ENCODE data around the gene TOB1.
A peak's percentile ranks its signal among the peaks of the same experiment; 100 is the strongest.
"Not testable (repeated sequence)": the region's sequence is repeated elsewhere in the genome, so short reads cannot be mapped to it uniquely, and the experiment has no call there.

The TOB1 gene

DNA sequence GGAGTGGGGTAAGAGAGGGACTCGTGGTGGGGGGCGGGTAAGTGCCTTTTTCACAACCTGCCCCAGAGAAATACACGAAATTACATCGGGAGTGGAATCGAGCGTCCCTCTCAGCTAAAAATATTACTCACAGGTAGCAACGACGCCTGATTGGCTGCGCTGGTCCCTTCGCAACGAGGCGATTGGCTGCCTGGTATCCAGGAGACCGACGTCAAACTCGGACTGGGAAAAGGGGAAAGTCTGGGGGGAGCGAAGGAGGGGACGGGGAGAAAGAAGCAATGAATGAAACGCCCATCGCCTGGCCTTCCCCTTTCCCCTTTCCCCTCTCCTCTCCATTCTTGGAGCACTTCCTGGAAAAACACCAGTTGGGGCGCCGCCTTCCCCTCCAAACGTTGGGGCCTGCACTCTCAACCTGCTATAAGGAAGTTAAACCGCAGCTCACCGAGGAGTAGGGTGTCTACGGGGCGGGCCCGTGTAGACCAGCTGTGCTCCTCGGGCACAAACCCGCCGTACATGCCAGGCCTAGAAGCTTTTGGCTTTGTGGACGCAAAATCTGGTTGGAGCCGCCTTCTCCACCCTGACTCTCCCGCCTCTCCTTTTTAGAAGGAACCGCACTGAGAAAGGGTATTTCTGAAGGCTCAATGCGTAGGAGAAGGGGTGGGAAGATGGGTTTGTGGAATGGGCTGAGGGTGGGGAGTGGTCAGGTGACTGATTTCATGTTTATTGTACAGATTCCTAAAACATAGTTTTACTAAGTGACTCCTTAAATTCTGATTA is 1.4 kb upstream of the TOB1 start:
- peak; percentile 65 to 91 (median 76) for DNase-seq

GRCh38 chr17:50866950-50867362 is 802 bp upstream of the TOB1 start:
- peak; percentile 31 to 76 (median 55) for DNase-seq

DNA sequence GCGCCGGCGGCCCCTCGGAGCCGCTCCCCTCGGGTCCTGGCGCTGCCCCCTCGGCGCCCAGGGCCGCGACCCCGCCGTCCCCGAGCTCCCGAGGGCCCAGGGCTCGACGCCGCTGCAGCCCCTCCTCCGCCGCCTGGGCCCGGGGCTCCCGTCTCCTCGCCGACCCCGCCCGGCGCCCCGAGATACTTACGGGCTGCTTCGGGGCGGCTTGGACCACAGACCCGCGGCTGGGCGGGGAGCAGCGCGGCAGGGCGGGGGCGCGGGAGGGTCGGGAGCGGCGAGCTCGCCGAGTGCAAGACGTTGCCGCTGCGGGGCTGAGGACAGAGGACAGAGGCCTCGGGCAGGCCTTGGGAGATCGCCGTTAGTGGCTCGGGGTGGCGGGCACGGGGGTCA is 290 bp downstream of the TOB1 start:
- no peak for DNase-seq

DNA sequence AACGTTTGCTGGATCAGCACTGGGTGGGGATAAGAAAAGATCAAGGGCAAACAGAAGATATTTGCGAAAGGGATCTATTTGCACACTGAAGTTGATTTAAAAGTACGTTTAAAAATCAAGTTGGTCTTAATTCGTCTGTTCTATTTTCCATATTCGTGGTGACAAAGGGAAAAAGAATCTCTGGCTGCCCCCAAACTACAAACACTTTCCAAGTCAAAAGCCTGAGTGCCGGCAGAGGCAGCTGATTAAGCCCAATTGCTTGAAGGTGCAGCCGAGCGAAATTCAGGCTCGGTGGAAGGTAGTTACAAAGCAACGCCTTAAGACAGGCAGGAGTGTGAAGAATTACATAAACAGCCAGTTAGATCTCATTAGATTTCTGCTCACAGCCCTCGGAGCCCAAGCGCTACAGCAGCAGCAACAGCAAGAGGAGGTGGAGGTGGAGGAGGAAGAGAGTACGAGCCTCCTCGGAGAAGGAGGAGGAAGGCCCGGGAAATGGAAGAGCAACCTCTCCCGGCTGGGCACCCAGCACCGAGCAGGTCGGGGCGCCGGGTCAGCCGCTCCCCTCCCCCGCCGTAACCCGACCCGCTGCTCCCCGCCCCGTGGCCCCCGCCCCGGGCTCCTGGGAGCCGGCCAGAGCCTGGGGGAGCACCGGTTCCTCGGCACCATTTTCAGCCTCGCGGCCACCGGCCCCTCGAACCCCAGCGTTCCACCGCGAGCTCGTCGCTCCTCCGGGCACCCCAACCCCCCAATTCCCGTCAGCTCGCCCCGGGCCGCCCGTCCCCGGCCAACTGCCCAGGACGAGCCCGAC is 890 bp downstream of the TOB1 start:
- peak in 3 of 5 donors; percentile 45 to 65 (median 48) for DNase-seq

GRCh38 chr17:50864747-50865059 is 1.5 kb downstream of the TOB1 start:
- DNase-seq, result no peak

DNA sequence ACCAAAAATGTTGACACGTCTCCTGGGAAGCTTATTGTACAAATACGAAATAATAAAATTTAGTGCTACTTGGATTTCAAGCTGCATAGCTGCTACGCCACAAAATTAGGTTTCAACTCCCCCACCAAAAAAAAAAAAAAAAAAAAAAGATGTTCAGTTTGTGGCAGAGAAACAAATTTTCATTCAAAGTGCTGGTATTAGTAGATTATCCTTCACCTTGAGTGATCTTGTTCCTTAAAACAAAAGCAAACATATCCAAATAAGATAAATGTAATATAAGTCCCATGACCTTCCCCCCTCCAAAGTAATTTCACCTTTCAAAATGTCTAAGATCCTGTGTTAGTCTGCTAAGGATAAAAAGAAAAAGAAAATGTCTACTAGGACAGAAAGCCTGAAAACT is 2.2 kb downstream of the TOB1 start:
- no peak for DNase-seq

DNA sequence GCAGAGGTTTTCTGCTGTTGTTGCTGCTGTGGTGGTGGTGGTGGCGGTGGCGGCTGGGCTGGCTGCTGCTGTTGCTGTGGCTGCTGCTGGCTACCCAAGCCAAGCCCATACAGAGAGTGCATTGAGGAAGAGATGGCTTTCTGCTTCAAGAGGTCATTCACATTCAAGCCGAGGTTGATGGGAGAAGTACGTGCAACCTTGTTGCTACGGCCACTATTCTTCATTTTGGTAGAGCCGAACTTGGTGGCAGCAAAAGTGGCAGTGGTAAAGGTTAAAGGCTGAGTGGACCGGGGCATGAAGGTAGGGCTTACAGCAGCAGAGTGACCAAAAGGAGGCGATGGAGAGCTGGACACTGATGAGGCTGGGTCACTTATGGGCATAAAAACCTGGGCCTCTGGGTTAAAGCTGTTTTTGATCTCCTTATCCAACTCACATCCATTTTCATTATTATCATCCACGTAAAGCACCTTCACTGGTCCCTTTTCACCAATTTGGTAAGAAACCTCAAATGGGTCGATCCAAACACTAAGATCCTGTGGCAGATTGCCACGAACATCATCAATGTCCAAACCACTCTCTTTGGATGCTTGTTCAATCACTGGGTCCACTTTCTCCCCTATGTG is 2.8 kb downstream of the TOB1 start:
- peak in 3 of 5 donors; percentile 16 to 52 (median 19) for DNase-seq

- no peak for DNase-seq
Observed at GRCh38 chr17:50861822-50862528, 4.2 kb downstream of the TOB1 start.

DNA sequence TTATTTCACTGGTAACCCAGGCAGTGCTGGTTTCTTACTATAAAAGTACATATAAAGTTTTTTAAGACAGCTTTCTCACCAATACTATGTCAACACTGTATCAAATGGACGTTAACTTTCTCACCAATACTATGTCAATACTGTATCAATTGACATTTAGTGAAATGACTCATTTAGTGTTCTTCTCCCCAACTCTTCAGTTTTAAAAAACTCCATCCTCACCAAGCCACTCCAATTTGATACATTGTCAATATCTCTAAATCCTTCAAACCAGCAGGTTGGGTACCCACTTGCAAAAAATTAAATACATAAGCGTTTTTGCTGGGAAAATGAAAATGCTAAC is 4.8 kb downstream of the TOB1 start:
- no peak for DNase-seq

GRCh38 chr17:50859727-50860126 is 6.4 kb downstream of the TOB1 start:
- not testable (repeated sequence) for DNase-seq

DNA sequence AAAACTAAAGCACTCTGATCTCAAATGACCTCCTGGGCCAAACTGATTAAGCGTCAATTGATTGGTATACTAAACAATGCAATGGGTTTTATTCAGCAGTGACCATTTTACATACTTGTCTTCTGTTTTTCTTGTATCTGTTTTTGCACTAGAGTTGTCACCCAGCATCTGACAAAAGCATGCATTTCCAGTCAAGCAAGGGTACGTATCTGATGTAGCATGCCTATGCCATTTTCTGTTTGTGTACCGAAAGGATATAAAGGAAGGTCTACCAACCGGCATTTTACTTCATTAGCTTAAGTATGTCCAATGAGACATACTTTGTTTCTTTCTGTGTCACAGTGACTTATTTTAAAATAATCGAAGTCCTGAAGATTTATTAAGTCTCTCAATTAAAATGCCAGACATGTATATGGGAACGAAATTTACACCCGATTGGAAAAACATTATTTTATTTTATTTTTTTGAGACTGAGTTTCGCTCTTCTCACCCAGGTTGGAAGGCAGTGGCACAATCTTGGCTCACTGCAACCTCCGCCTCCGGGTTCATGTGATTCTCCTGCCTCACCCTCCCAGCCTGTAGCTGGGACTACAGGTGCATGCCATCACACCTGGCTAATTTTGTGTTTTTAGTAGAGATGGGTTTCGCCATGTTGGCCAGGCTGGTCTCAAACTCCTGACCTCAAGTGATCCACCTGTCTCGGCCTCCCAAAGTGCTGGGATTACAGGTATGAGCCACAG is 7.5 kb downstream of the TOB1 start:
- DNase-seq, result no peak

- no peak for DNase-seq
Observed at GRCh38 chr17:50856431-50856830, 9.7 kb downstream of the TOB1 start.

GRCh38 chr17:50855708-50856330 is 10.3 kb downstream of the TOB1 start:
- DNase-seq, result no peak

DNA sequence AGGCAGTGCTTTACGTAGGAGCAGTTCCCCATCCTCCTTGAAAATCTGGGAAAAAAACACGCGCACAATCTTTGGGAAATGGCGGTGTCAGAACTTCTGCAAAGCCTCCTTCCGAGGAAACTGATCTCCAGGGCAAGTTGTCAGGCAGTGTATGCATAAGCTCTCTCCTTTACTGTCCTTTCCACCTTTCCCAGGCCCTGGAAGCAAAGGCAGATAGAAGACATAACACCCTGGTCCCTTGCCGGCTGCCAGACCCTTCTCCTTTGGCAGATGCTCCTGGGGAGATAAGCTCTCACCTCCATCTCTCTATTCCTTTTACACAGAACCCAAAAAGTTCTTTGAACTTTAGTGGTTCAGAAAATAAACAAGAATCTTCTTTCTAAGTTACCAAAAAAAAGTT is 12.4 kb downstream of the TOB1 start:
- no peak for DNase-seq

DNA sequence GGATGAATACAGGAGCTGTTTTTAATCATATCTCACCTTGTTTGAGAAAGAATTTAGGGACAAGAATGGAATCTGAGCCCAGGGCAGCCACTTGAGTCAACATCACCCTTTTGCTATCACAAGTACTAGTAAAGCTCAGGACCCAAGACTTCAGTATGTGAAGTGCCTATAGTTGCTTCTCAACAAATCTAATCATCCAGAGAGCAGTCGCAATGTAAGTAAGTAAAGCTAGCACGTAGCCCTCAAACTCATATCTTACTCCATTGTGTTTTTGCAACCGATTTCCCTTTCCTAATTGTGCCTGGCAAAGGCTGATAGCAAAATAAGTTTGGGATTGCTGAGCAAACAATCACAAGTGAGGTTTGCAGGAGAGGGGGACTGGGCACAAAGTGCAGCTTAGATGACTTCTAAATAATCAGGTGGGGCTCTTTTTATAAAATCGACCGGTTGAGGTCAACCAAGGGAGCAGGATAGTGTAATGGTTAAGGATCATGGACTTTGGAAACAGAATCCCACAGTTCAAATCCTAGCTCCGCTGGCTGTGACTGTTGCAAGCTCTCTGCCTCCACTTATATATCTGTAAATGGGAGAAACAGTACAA is 13.0 kb downstream of the TOB1 start:
- no peak for DNase-seq

DNA sequence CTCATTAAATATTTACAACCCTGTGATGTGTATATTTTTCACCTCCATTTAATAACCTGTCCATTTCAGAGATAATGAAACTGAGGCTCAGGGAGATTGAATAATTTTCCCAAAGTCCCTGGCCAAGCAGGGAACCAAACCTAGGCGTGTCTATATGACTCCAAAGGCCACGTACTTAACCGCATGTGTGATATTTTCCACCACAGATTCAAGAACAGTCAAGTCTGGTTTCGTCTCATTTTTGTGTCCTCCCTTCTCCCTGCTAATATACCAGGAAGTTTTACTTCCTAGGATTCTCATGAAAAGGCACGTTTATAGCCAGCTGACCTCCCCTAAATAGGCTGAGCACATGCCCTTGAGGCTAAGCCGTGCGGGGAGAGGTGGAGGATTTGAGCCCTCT is 15.5 kb downstream of the TOB1 start:
- no peak for DNase-seq

GRCh38 chr17:50848711-50849110 is 17.4 kb downstream of the TOB1 start:
- DNase-seq, result no peak

- no peak for DNase-seq
Observed at GRCh38 chr17:50848039-50848438, 18.1 kb downstream of the TOB1 start.

DNA sequence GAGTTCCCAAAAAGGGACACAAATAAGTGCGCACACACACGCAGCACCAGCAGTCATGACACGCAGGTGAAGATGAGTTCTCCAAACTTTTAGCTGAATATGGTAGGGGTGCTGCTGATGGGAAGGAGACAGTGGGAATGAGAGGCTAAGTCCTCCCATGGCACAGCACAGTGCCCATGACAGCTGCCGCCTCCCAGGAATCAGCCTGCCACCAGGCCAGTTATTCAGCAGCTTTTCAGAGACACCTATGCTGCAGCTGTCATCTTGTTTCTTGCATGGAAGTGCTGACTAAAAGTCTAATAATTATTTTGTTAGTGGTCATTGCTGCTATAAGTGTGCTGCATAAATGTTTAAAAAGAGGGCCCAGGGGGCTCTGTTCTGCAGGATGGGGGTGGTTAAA is 18.6 kb downstream of the TOB1 start:
- DNase-seq, result no peak

DNA sequence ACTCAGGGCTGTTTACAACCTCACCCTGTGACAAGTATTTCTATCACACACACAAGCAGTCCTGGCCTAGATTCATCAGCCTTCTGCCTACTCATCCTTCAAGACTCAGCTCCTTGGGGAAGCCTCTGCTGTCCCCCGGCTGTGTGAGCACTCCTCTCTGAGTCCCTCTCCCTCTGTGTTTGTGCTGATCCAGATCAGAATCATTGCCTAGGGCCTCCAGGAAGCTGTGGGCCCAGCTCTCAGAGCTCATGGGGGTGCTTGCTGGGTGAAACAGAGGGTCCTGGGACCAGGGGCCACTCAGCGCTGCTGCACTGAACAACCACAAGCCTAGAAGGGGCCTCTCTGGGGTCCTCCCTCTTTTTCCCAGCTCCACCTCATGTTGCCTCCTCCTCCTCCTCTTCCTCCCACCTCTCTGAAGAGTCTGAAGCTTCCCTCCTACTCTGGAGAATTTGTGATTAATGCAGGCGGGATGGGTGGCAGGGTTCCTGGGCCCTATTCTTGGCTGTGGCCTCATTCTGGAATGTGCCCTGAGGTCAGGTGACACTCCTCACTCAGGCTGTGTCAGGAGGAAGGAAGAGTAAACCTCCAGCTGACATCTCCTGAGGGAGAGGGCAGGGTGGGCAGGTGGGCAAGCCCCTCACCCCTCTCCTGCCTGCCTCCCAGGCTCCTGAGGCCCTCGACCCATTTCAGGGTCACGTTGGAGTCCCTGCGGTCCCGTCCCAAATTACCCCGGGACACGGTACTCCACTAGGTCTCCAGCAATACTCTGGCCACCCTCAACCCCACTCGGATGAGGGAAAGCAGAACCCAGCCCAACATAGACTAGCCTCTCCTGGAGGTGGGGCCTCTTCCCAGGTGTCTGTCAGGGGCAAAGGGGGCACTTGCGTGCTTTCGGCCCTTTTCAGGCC is 20.7 kb downstream of the TOB1 start:
- no peak for DNase-seq
